SIG-M5 treated with dmso at 0.1 percent for 504 hours (cell line): ENCODE data around the gene RBM19.
A peak's percentile ranks its signal among the peaks of the same experiment; 100 is the strongest.

Experiments
- DNase-seq: peaks from one replicate; lab custom pipeline; 2025; ENCODE audit not compliant: unreplicated experiment; lab: John Stamatoyannopoulos, UW

Gene RBM19

DNA sequence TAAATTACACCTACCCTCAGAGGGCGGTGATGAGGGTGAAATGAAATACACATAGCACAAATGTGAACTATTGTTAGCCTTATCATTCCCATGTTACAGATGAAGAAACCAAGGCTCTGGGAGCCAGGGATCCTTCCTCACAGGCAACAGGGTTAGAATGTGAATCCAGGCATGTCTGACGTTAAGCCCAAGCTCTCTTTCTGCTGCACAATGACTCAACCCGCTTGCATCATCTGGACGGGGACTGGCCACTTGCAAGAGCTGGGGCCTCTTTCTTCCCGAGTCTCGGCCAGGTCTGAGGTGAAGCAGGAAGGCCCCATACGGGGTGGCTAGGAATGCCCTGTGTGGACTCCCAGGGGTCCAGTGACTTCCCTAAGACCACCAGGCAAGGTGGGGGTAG is 105.2 kb downstream of the RBM19 start:
- DNase-seq: peak; percentile 81

GRCh38 chr12:113860059-113860820 is 105.9 kb downstream of the RBM19 start:
- DNase-seq: peak; percentile 39

GRCh38 chr12:113858841-113859386 is 107.2 kb downstream of the RBM19 start:
- DNase-seq: peak; percentile 35

GRCh38 chr12:113857371-113857770 is 108.8 kb downstream of the RBM19 start:
- no peak for DNase-seq

GRCh38 chr12:113855998-113856397 is 110.1 kb downstream of the RBM19 start:
- DNase-seq: no peak

DNA sequence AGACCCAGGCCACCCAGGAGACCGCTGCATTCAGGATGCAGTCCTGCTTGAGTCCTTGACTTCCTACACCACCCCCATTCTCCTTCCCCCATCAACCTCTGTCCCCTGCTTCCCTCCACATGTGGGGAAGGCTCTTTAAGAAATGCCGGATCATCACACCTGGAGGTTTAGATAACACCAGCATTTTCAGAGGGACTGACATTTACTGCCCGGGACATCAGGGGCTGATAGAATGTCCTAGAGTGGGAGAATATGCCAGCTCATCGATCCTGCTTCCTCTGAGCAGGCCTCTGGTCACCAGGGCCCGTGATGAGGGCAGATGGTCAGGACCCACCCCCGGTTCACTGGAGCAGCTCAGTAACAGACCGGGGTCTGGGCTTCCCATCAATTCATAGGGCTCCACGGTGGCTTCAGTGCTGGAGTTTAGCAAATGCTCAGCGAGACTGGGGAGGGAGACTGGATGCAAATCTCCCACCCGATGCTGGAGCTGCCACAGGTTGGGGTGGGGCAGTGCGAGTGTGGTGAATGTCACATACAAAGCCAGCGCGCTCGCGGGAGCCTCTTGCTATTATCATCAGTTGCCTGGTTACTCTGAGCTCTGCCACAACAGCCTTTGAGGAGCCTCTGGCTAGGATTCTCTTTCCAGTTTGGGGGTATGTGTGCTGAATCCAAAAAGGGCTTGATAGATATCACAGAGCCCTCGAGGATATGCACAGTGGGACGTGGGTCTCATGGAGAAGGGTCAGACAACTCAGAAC is 111.6 kb downstream of the RBM19 start:
- DNase-seq: no peak

DNA sequence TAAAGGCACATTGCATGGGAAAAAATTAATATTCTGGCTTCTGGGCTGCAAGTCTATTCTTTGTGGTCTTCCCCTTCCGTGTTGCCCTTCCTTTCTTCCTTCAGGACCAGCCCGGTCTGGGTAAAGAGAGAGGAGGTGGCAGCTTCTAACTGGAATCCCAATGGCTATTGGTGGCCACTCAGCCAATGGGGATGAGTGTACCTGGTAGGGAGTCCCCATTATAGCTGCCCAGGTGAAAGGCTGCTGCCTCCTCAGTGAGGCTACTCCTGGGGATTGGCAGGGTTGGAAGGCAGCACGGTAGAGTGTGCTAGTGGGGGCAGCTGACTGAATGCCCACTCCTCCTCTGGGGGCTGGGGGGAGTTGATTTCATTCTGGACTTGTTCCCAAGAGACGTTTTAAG is 112.6 kb downstream of the RBM19 start:
- DNase-seq: no peak

DNA sequence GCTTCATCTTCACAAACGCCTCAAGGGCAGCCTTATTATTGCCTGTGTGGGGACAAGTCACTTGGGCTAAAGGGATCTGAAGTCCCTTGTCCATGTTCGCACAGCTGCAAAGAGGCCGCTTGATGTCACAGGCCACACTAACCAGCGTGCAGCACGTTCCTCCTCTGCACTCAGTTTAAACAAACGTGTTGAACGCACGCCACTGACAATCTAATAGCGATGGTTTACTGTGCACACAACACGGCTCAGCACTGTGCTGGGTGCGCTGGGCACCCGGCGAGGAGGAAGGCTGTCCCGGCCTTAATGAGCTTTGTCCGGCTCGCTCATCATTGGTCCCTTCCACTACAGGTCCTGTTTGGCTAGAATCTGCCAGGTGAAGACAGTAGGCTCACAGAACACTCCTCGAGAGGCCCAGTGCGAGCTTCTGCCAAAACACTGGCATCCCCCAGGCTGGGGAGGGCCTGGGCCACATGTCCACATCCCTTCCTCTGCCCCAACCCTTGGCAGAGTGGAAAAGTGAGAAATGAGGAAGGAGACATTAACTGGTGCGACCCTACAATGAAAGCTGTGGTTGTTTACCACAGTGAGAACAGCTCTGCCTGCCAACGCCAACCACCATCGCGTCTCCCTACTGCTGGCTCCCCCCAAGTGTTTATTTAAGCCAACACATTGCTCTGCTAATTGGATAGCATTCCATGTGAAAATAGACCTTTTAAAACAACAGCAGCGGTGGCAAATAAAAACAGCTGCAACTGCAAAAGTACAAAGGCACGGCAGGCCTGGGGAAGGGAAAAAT is 113.2 kb downstream of the RBM19 start:
- DNase-seq: no peak

DNA sequence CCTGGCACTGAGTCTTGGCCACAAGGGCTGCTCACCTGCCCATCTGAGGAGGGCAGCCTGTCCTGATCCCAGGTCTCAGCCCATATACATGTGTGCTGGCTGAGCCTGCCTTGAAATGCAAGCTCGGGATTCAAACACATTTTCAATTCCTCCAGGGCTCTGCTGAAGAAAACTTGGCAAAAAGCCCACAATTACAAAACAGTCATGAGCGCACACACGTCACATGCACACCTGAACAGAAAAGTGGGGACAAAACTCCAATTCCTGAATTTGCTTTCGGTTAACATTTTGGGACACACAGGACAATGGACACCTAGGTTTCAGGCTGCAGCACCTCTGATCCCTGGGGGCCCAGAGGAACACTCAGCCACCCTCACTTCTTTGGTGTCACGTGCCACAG is 113.9 kb downstream of the RBM19 start:
- no peak for DNase-seq

DNA sequence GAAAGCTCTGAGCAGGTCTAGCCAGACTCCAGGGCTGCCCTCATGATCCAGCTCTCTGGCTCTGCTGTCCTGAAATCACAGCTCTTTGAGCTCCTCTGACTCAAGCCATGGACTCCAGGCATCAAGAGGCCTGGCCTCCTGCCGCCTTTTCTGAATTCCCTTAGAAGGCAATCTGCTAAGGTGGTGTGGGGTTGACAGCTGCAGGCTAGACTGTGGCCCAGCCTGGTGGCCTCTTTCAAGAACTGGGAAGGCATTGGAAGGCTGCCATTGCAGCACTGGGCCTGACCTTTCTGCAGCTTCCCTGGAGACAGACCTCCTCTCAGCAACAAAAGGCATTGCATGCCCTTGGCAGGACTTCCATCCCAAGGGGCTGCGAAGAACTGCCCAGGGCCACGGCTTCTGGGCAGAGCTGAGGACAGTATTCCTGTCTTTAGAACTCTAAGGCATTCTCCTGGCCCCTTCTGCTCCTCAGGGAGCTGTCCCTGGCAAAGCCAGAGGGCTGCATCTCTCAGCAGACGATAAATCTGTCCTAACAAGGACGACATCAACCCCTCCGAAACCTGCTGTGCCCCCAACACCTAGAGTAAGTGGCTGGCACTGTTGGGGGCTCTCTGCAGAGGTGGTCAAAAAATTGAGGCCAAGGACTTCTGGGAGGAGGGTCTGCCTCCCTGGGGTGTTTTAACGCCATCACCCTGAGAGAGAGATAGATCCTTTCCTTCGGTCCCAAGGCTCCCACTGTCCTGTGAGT is 115.6 kb downstream of the RBM19 start:
- DNase-seq: no peak

DNA sequence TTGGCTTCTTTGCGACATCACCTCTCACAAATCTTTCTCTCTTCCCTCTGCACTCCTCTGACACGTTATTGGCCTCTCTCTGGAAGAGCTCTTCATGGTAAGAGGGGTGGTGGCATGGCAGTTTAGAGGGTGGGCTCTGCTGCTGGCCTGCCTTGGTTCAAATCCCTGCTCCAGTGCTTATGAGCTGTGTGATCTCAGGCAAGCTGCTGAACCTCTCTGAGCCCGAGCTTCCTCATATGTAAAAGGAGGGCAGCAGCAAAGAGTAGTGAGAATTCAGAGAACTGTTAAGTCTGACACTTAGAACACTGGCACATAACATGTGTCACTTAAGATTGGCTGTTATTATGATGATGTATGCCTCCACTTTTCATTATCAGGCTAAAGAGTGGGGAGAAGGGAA is 118.3 kb downstream of the RBM19 start:
- DNase-seq: no peak

GRCh38 chr12:113846883-113847755 is 119.0 kb downstream of the RBM19 start:
- no peak for DNase-seq

DNA sequence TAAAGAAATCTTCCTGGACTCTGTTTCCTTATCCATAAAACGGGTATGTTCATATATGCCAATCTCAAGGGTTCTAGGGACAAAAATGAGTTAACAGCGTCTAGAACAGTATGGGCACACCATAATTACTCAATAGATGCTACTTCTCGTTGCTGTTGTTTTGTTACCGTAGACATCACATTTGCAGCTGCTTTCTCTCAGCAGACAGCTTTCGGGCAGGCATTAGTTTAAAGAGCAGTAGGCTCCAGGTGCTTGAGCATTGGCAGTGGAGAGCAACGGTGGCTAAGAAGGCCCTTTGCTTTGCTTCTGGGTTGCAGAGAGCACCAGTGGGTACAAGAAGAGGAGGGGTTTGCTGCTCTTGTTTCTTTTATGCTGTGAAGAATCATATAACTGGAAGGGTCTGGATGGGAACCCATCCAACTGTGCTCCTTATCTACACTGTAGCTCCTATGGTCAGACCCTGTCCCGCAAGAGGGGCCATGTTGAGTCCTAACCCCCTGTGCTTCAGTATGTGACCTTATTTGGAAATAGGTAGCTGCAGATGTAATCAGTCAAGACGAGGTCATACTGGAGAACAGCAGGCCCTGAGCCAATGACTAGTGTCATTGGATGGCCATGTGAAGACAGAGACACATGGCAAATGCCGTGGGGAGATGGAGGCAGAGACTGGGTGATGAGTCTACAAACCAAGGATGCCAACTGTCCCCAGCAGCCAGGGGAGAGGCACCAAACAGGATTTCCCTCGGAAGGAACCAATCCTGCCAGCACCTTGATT is 120.0 kb downstream of the RBM19 start:
- DNase-seq: no peak

DNA sequence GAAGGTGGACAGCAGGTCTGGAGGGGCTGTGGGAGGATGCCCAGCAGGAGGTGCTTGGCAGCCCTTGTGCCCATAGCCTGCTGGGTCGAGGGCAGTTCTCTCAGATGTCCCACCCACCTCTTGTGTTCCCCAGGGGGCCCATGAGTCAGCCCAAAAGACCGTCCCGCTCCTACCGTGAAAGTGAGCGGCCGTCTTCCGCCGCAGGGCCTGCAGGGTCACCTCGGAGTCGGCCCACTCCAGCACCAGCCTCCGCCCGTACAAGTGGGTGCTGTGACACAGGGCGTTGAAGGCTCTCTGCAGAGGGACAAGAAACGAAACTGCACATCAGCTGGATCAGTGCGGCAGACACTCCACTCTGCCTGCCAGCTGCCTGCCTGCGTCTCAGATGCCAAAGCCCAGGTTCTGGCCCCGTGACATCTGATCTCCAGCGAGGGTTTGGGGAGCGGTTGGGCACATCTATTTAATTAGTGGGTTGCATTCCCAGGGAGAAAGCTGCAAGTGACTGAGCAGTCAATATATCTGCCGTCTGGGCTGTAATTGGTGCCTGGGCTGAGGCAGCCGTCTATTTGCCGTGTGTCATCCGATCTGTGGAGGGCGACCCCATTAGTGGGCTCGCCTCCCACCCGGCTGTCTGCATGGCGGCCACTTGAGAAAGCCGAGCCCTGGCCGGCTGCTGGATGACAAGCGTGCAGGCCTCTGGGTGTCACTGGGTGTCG is 121.5 kb downstream of the RBM19 start:
- DNase-seq: no peak

DNA sequence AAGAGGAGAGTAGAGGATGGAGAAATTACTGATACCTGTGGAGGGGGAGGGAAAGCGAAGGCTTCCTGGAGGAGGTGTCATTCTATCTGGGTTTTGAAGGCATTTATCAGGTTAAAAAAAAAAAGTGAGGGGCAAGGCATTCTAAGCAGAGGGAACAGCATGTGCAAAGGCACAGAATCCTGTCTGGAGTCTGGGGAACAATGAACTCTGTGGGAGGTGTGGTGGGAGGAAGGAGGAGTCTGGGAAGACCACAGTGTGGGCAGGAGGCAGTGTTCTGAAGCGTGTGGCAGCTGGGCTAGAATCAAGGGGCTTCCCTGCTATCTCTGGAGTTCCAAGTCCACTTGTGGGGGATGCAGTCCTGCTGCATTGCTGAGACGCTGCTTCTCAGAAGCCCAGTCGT is 123.4 kb downstream of the RBM19 start:
- no peak for DNase-seq

DNA sequence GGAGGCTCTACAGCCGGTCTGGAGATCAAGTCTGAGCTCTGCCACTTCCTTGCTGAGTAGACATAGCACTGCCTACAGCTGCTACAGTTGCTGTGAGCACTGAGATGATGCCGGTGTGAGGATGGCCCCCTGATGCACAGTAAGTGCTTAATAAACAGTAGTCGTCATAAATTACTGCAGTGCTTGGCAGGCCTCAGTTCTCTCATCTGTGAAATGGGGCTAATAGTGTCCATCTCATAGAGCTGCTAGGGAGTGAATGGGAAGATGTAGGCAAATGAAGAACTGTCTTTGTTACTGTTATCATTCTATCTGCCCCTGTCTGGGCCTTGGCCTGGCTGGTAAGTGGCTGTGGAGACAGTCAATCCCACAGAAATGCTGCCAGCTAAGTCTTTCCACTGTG is 124.3 kb downstream of the RBM19 start:
- DNase-seq: no peak

GRCh38 chr12:113840401-113841042 is 125.6 kb downstream of the RBM19 start:
- DNase-seq: no peak

GRCh38 chr12:113838896-113839295 is 127.2 kb downstream of the RBM19 start:
- no peak for DNase-seq
